ENCODE measurements around the gene DDAH1.

GRCh38 chr1:85273397-85273796, 191.6 kb downstream of the DDAH1 start:
- TF ChIP-seq, protein P1, sequence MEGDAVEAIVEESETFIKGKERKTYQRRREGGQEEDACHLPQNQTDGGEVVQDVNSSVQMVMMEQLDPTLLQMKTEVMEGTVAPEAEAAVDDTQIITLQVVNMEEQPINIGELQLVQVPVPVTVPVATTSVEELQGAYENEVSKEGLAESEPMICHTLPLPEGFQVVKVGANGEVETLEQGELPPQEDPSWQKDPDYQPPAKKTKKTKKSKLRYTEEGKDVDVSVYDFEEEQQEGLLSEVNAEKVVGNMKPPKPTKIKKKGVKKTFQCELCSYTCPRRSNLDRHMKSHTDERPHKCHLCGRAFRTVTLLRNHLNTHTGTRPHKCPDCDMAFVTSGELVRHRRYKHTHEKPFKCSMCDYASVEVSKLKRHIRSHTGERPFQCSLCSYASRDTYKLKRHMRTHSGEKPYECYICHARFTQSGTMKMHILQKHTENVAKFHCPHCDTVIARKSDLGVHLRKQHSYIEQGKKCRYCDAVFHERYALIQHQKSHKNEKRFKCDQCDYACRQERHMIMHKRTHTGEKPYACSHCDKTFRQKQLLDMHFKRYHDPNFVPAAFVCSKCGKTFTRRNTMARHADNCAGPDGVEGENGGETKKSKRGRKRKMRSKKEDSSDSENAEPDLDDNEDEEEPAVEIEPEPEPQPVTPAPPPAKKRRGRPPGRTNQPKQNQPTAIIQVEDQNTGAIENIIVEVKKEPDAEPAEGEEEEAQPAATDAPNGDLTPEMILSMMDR (IDR thresholded peaks at IDR 0.05; ENCODE audit: control extremely low read depth in 1 of 3, insufficient read depth in 1 of 3, low read depth in 1 of 3, low read length in 3 of 3): no peak
- no peak for TF ChIP-seq NRF1 (IDR thresholded peaks at IDR 0.05; ENCODE audit: low read depth, low read length)
- no peak for TF ChIP-seq TAF1 (IDR thresholded peaks at IDR 0.05; ENCODE audit: low read depth, low read length)
- TF ChIP-seq POLR2A (IDR thresholded peaks at IDR 0.05; ENCODE audit: control extremely low read depth in 1 of 2, low read depth in 2 of 2, low read length in 2 of 2): no peak
- no peak for TF ChIP-seq EZH2 (IDR thresholded peaks at IDR 0.05; ENCODE audit: low read depth, low read length, severe bottlenecking)
- TF ChIP-seq MAX (IDR thresholded peaks at IDR 0.05): no peak
- TF ChIP-seq ASH2L (IDR thresholded peaks at IDR 0.05; ENCODE audit: low read length): no peak
- no peak for TF ChIP-seq HDAC2 (IDR thresholded peaks at IDR 0.05; ENCODE audit: borderline replicate concordance in 1 of 2, low read depth in 2 of 2, low read length in 2 of 2)
- no peak for TF ChIP-seq ATF3 (IDR thresholded peaks at IDR 0.05; ENCODE audit: insufficient read depth, low read depth, low read length)
- no peak for TF ChIP-seq RBBP5 (IDR thresholded peaks at IDR 0.05; ENCODE audit: borderline replicate concordance, low read depth, low read length)
